HepG2 (cell line): ENCODE data around the gene KDM8. TPM values are rescaled to one million over a fixed set of nuclear protein-coding genes. Genes with fewer than 3 reads are reported as not detected.

Source experiments
- CCAR2 ChIP-seq: fragments of 200-400 bp; formaldehyde crosslinking; optimal IDR thresholded peaks from 2 replicates; pipeline ENCODE3; 2018; ENCODE audit warnings: low read depth, mild to moderate bottlenecking, low read length, moderate library complexity
- DR1 ChIP-seq: sonication (generic); formaldehyde crosslinking; IDR thresholded peaks from 2 replicates; pipeline ENCODE4 v1.8.0; 2021; ENCODE audit warnings: mild to moderate bottlenecking, missing genetic modification reagents, inconsistent platforms
- FOXA1 ChIP-seq, 2 experiments: fragments of 450-650 bp in 1 of 2; sonication (generic) in 1 of 2; formaldehyde crosslinking in 1 of 2; IDR thresholded peaks; 2 replicates each; pipeline versions ENCODE4 v1.4.0 to v1.6.1; 2016 to 2020; ENCODE audit warnings: missing genetic modification reagents in 1 of 2
- HMGA1 ChIP-seq: sonication (generic); formaldehyde crosslinking; conservative IDR thresholded peaks from 2 replicates; pipeline ENCODE4 v1.4.0; 2020; ENCODE audit warnings: missing genetic modification reagents
- HNF4G ChIP-seq, 2 experiments: sonication (generic) in 1 of 2; formaldehyde crosslinking in 1 of 2; IDR thresholded peaks; 2 replicates each; pipeline versions ENCODE4 v1.4.0 to v1.6.1; 2011 to 2020; ENCODE audit warnings: borderline replicate concordance in 2 of 2, low read depth in 2 of 2, mild to moderate bottlenecking in 2 of 2, low read length in 1 of 2, missing genetic modification reagents in 1 of 2, moderate library complexity in 1 of 2
- IRF9 ChIP-seq: sonication (generic); formaldehyde crosslinking; IDR thresholded peaks from 2 replicates; pipeline ENCODE4 v1.8.0; 2022; ENCODE audit warnings: missing genetic modification reagents, mild to moderate bottlenecking, borderline replicate concordance
- IRX3 ChIP-seq: sonication (generic); formaldehyde crosslinking; IDR thresholded peaks from 2 replicates; pipeline ENCODE4 v1.8.1; 2023; ENCODE audit warnings: mild to moderate bottlenecking, low read depth, missing genetic modification reagents, borderline replicate concordance
- KLF13 ChIP-seq: sonication (generic); formaldehyde crosslinking; IDR thresholded peaks from 2 replicates; pipeline ENCODE4 v1.4.0; 2020; ENCODE audit warnings: mild to moderate bottlenecking, missing genetic modification reagents
- LCORL ChIP-seq, 2 experiments: fragments of 450-650 bp in 1 of 2; sonication (generic) in 1 of 2; formaldehyde crosslinking in 1 of 2; IDR thresholded peaks; 2 replicates each; pipeline versions ENCODE4 v1.5.0 to v1.6.1; 2017 to 2020; ENCODE audit warnings: antibody characterized with exemption in 1 of 2, missing genetic modification reagents in 1 of 2
- MATR3 ChIP-seq: sonication (generic); formaldehyde crosslinking; IDR thresholded peaks from 2 replicates; pipeline ENCODE4 v1.4.0; 2020; ENCODE audit warnings: missing genetic modification reagents
- MIER3 ChIP-seq: IDR thresholded peaks from 2 replicates; pipeline ENCODE4 v1.6.1; 2016; ENCODE audit warnings: missing compliant biosample characterization, borderline replicate concordance
- REPIN1 ChIP-seq: sonication (generic); formaldehyde crosslinking; IDR thresholded peaks from 2 replicates; pipeline ENCODE4 v1.8.0; 2022; ENCODE audit warnings: missing genetic modification reagents, low read depth, mild to moderate bottlenecking, borderline replicate concordance
- SAP130 ChIP-seq: IDR thresholded peaks from 2 replicates; pipeline ENCODE4 v1.6.1; 2016; ENCODE audit warnings: low read depth
- ZFP1 ChIP-seq: IDR thresholded peaks from 2 replicates; pipeline ENCODE4 v1.6.1; 2016
- ZNF317 ChIP-seq: sonication (generic); formaldehyde crosslinking; IDR thresholded peaks from 2 replicates; pipeline ENCODE4 v1.5.0; 2020; ENCODE audit warnings: mild to moderate bottlenecking, missing genetic modification reagents
- ZNF367 ChIP-seq: sonication (generic); formaldehyde crosslinking; IDR thresholded peaks from 2 replicates; pipeline ENCODE4 v1.4.0; 2020; ENCODE audit warnings: missing genetic modification reagents, borderline replicate concordance
- ZNF672 ChIP-seq: sonication (generic); formaldehyde crosslinking; IDR thresholded peaks from 2 replicates; pipeline ENCODE4 v1.8.1; 2022; ENCODE audit warnings: missing genetic modification reagents
- ZNF792 ChIP-seq: IDR thresholded peaks from 2 replicates; pipeline ENCODE4 v1.6.1; 2016
- polyA plus RNA-seq, 8 experiments: library from polyadenylated mRNA; depleted of rRNA in 3 of 8; stranded (reverse) in 7 of 8; unstranded in 1 of 8; fragments of >200 nt; fragmentation: Illumina TruSeq in 4 of 8; extraction: Trizol in 4 of 8; gene quantifications; 2 replicates each; pipeline versions ENCODE4 v1.2.1 to v1.2.3, GENCODE V29; 2011 to 2016; ENCODE audit warnings: low read depth in 4 of 8, missing spikeins in 1 of 8, mixed read lengths in 1 of 8; ENCODE audit not compliant: insufficient read depth in 1 of 8
- total RNA-seq, 5 experiments: library from RNA; depleted of rRNA; stranded (reverse); fragments of >200 nt; fragmentation: Illumina TruSeq; extraction: Trizol; gene quantifications; 2 replicates each; pipeline ENCODE4 v1.2.3, GENCODE V29; 2016; ENCODE audit warnings: low read depth in 1 of 5
- TF ChIP-seq, protein P1 (sequence below): sonication (generic); formaldehyde crosslinking; IDR thresholded peaks from 2 replicates; pipeline ENCODE4 v1.4.0; 2020; ENCODE audit warnings: mild to moderate bottlenecking, missing genetic modification reagents
- TF ChIP-seq, protein P2 (sequence below): sonication (generic); formaldehyde crosslinking; IDR thresholded peaks from 2 replicates; pipeline ENCODE4 v1.8.0; 2022; ENCODE audit warnings: mild to moderate bottlenecking, missing genetic modification reagents, borderline replicate concordance
- TF ChIP-seq, protein P3 (sequence below): sonication (generic); formaldehyde crosslinking; conservative IDR thresholded peaks from 2 replicates; pipeline ENCODE4 v1.5.0; 2020; ENCODE audit warnings: missing genetic modification reagents
- TF ChIP-seq, protein P4 (sequence below): sonication (generic); formaldehyde crosslinking; IDR thresholded peaks from 2 replicates; pipeline ENCODE4 v1.4.0; 2020; ENCODE audit warnings: missing genetic modification reagents

KDM8 gene
- total and polyA plus RNA-seq, 2 of the 13 experiments (the other 11 are each of a cell fraction or from before 2014, with no cell fraction given) = 3.3 to 8.6 TPM

DNA sequence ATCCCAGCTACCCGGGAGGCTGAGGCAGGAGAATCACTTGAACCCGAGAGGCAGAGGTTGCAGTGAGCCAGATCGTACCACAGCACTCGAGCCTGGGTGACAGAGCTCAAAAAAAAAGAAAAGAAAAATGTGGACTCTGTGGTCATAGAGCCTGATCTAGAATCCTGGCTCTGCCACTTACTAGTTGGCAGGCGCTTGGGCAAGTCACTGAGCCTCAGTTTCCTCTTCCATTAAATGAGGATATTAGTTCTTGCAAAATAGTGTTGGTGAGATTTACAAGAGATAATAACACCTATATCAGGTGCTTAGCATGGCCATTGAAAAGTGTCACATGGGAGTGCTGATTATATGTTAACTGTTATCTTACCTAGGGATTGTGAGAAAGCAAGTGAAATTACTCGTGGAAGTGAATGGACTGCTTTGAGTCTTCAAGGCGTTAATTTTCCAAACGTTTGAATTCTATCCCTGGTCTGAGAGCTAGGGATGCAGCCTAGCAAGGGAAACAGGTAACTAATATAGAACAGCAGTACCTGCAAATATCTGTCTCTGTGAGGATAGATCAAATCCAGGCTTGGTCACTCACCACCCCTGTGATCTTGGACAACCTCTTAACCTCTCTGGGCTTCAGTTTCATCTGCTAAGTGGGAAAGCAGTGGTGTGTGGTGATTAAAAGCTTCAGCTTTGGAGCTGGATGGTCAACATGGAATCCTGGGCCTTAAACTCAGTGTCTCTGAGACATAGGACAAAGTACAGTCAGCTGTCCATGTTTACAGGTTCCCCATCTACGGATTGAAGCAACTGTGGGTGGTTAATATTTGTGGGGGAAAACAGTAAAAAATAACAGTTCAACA lies 66.2 kb downstream of the KDM8 start (continued):
- TF ChIP-seq, protein P1, sequence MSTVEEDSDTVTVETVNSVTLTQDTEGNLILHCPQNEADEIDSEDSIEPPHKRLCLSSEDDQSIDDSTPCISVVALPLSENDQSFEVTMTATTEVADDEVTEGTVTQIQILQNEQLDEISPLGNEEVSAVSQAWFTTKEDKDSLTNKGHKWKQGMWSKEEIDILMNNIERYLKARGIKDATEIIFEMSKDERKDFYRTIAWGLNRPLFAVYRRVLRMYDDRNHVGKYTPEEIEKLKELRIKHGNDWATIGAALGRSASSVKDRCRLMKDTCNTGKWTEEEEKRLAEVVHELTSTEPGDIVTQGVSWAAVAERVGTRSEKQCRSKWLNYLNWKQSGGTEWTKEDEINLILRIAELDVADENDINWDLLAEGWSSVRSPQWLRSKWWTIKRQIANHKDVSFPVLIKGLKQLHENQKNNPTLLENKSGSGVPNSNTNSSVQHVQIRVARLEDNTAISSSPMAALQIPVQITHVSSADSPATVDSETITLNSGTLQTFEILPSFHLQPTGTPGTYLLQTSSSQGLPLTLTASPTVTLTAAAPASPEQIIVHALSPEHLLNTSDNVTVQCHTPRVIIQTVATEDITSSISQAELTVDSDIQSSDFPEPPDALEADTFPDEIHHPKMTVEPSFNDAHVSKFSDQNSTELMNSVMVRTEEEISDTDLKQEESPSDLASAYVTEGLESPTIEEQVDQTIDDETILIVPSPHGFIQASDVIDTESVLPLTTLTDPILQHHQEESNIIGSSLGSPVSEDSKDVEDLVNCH (CRISPR knock-in tag) = no peak
- TF ChIP-seq IRF9 (CRISPR knock-in tag) (no peak), ZNF672 (CRISPR knock-in tag) (no peak), KLF13 (CRISPR knock-in tag) (no peak), ZNF367 (no peak), HMGA1 (no peak), ZNF317 (CRISPR knock-in tag) (0 out of 2 replicates have a peak, but pooled peaks have one; percentile 36), SAP130 (CRISPR knock-in tag) (peak; percentile 90), HNF4G (IDR thresholded peaks at IDR 0.05; ENCODE audit: borderline replicate concordance, low read depth, low read length) (peak; percentile 87), HNF4G (CRISPR knock-in tag; IDR thresholded peaks at IDR 0.05; ENCODE audit: borderline replicate concordance, low read depth) (no peak; the same call in 1 of the 2 replicates), DR1 (CRISPR knock-in tag) (no peak), MATR3 (CRISPR knock-in tag) (no peak), MIER3 (no peak), IRX3 (no peak), CCAR2 (no peak), ZFP1 (CRISPR knock-in tag) (no peak), ZNF792 (CRISPR knock-in tag) (0 out of 2 replicates have a peak, but pooled peaks have one; percentile 33), REPIN1 (CRISPR knock-in tag) (no peak; the same call in 1 of the 2 replicates), FOXA1 (IDR thresholded peaks at IDR 0.05) (no peak), FOXA1 (CRISPR knock-in tag; IDR thresholded peaks at IDR 0.05) (peak; percentile 86), LCORL (IDR thresholded peaks at IDR 0.05) (no peak), LCORL (CRISPR knock-in tag; IDR thresholded peaks at IDR 0.05) (no peak)
- TF ChIP-seq, protein P2, sequence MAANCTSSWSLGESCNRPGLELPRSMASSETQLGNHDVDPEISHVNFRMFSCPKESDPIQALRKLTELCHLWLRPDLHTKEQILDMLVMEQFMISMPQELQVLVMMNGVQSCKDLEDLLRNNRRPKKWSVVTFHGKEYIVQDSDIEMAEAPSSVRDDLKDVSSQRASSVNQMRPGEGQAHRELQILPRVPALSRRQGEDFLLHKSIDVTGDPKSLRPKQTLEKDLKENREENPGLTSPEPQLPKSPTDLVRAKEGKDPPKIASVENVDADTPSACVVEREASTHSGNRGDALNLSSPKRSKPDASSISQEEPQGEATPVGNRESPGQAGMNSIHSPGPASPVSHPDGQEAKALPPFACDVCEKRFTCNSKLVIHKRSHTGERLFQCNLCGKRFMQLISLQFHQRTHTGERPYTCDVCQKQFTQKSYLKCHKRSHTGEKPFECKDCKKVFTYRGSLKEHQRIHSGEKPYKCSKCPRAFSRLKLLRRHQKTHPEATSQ (CRISPR knock-in tag) = no peak
- TF ChIP-seq, protein P3, sequence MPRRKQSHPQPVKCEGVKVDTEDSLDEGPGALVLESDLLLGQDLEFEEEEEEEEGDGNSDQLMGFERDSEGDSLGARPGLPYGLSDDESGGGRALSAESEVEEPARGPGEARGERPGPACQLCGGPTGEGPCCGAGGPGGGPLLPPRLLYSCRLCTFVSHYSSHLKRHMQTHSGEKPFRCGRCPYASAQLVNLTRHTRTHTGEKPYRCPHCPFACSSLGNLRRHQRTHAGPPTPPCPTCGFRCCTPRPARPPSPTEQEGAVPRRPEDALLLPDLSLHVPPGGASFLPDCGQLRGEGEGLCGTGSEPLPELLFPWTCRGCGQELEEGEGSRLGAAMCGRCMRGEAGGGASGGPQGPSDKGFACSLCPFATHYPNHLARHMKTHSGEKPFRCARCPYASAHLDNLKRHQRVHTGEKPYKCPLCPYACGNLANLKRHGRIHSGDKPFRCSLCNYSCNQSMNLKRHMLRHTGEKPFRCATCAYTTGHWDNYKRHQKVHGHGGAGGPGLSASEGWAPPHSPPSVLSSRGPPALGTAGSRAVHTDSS (CRISPR knock-in tag) = no peak
- TF ChIP-seq, protein P4, sequence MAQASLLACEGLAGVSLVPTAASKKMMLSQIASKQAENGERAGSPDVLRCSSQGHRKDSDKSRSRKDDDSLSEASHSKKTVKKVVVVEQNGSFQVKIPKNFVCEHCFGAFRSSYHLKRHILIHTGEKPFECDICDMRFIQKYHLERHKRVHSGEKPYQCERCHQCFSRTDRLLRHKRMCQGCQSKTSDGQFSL (CRISPR knock-in tag) = no peak
